ENCODE results near the gene PRR23E. TPM values are rescaled to one million over a fixed set of nuclear protein-coding genes. Genes with fewer than 3 reads are reported as not detected.

PRR23E gene
- polyA plus RNA-seq, 1 of the 3 experiments (the other 2 are of a cell fraction), result not detected

DNA sequence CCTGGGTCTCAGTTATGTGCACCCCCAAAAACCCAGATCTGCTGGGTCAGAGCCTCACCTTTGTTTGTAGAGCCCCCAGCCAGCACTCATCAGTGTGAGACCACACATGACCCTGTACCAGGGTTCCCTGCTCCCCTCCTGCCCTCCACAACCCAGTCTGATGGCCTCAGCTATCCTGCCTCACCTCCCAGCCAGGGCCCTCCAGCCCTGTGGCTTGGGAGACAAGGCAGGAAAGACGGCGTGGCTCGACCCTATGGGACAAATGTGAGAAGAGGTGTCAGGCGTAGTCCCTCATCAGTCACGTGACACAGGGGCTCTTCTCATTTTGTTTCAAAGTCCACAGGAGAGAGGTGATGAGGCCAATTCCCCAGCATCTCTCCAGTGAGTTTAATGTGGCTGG lies 28.3 kb upstream of the PRR23E start:
- Histone ChIP-seq H3K36me3 (replicated peaks in 1 of 2; ENCODE audit: control insufficient read depth in 1 of 2, insufficient read depth in 2 of 2, low read length in 1 of 2) (no peaks in the 10 kb centered on the region), H3K9ac (no peak overlapping the region), H2AFZ (ENCODE audit: low read depth) (no peak overlapping the region), H3K79me2 (ENCODE audit: insufficient read depth) (no peaks in the 10 kb centered on the region), H3K4me2 (no peak overlapping the region), H3K4me1 (ENCODE audit: control insufficient read depth in 1 of 2, insufficient read depth in 2 of 2, low read depth in 1 of 2, low read length in 1 of 2) (peaks cover 0 to 9% of the 10 kb centered on the region in 2 experiments; a peak in 1 of 4 replicates), H3F3A (replicated peaks; ENCODE audit: insufficient read depth) (no peaks in the 10 kb centered on the region), H4K20me1 (ENCODE audit: insufficient read depth) (no peaks in the 10 kb centered on the region), H3K27ac (ENCODE audit: low read depth in 2 of 2, low read length in 1 of 2) (no peak overlapping the region), H3K27me3 (ENCODE audit: insufficient read depth) (no peaks in the 10 kb centered on the region), H3K9me3 (no peaks in the 10 kb centered on the region), H3K4me3 (ENCODE audit: low read depth in 2 of 2, low read length in 1 of 2) (no peak overlapping the region), H3K9me2 (no peaks in the 10 kb centered on the region)
- CTCF ChIA-PET, result interaction anchor here (1.2 kb wide), 1 partner anchor 383 kb away, joined by 4 read pairs; no protein-coding TSS in a partner anchor
- WGBS (ENCODE audit: low lambda C conversion rate), result 69% methylated on average over 5 of the region's 5 CpGs
- DNase-seq, result no peak
- POLR2A ChIA-PET, result no interaction called here
- TF ChIP-seq GATA2 (CRISPR knock-in tag; IDR thresholded peaks at IDR 0.05) (no peak), JUND (IDR thresholded peaks at IDR 0.05) (no peak), MXI1 (IDR thresholded peaks at IDR 0.05; ENCODE audit: low read depth, low read length) (no peak), TCF12 (IDR thresholded peaks at IDR 0.05) (no peak), RAD21 (IDR thresholded peaks at IDR 0.05; ENCODE audit: low read length) (no peak), SMC3 (IDR thresholded peaks at IDR 0.05; ENCODE audit: low read depth, low read length) (no peak), FOXM1 (IDR thresholded peaks at IDR 0.05; ENCODE audit: low read depth) (no peak), NRF1 (IDR thresholded peaks at IDR 0.05; ENCODE audit: low read depth, low read length) (no peak), TAF1 (IDR thresholded peaks at IDR 0.05; ENCODE audit: borderline replicate concordance, low read depth, low read length) (no peak), YY1 (IDR thresholded peaks at IDR 0.05; ENCODE audit: low read depth) (no peak), TEAD4 (IDR thresholded peaks at IDR 0.05; ENCODE audit: borderline replicate concordance, insufficient read depth) (no peak), RCOR1 (IDR thresholded peaks at IDR 0.05; ENCODE audit: low read length) (no peak), EZH2phosphoT487 (IDR thresholded peaks at IDR 0.05; ENCODE audit: borderline replicate concordance, low read depth) (no peak)
- TF ChIP-seq, protein P1, sequence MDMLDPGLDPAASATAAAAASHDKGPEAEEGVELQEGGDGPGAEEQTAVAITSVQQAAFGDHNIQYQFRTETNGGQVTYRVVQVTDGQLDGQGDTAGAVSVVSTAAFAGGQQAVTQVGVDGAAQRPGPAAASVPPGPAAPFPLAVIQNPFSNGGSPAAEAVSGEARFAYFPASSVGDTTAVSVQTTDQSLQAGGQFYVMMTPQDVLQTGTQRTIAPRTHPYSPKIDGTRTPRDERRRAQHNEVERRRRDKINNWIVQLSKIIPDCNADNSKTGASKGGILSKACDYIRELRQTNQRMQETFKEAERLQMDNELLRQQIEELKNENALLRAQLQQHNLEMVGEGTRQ (IDR thresholded peaks at IDR 0.05; ENCODE audit: borderline replicate concordance, low read depth, low read length), result no peak

DNA sequence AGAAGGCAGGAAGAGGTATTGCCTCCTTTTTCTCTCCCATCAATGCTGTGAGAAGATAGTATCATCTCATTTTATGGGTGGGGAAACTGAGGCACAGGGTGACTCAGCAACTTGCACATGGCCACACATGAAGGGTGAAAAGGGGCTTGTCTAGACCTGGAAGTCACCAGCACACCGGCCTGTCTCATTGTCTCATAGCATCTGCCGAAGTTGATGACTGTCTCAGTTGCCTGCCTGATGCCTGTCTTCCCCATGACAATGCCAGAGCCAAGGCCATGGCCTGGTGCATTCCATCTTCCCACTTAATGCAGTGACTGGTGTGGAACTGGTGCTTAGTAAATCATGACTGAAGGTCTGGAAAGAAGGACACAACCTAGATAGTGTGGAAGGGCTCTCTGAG lies 27.9 kb upstream of the PRR23E start:
- H2AFZ ChIP-seq (ENCODE audit: low read depth), result no peak overlapping the region
- H3K4me2 ChIP-seq, result no peak overlapping the region
- no peaks in the 10 kb centered on the region for H3K9me3 ChIP-seq
- 66% methylated on average over 2 of the region's 2 CpGs for WGBS (ENCODE audit: low lambda C conversion rate)
- DNase-seq, result no peak
- no peaks in the 10 kb centered on the region for H3K27me3 ChIP-seq (ENCODE audit: insufficient read depth)
- no peaks in the 10 kb centered on the region for H3K9me2 ChIP-seq
- no peaks in the 10 kb centered on the region for H3F3A ChIP-seq (replicated peaks; ENCODE audit: insufficient read depth)
- ChIA-PET CTCF (no interaction called here), POLR2A (no interaction called here)
- H4K20me1 ChIP-seq (ENCODE audit: insufficient read depth), result no peaks in the 10 kb centered on the region
- no peaks in the 10 kb centered on the region for H3K36me3 ChIP-seq (replicated peaks in 1 of 2; ENCODE audit: control insufficient read depth in 1 of 2, insufficient read depth in 2 of 2, low read length in 1 of 2)
- no peak overlapping the region for H3K9ac ChIP-seq
- peaks cover under 1 to 6% of the 10 kb centered on the region in 2 experiments; a peak in 2 of 4 replicates for H3K4me1 ChIP-seq (ENCODE audit: control insufficient read depth in 1 of 2, insufficient read depth in 2 of 2, low read depth in 1 of 2, low read length in 1 of 2)
- H3K27ac ChIP-seq (ENCODE audit: low read depth in 2 of 2, low read length in 1 of 2), result no peak overlapping the region
- no peaks in the 10 kb centered on the region for H3K79me2 ChIP-seq (ENCODE audit: insufficient read depth)
- H3K4me3 ChIP-seq (ENCODE audit: low read depth in 2 of 2, low read length in 1 of 2), result no peak overlapping the region
- TF ChIP-seq, protein P2, sequence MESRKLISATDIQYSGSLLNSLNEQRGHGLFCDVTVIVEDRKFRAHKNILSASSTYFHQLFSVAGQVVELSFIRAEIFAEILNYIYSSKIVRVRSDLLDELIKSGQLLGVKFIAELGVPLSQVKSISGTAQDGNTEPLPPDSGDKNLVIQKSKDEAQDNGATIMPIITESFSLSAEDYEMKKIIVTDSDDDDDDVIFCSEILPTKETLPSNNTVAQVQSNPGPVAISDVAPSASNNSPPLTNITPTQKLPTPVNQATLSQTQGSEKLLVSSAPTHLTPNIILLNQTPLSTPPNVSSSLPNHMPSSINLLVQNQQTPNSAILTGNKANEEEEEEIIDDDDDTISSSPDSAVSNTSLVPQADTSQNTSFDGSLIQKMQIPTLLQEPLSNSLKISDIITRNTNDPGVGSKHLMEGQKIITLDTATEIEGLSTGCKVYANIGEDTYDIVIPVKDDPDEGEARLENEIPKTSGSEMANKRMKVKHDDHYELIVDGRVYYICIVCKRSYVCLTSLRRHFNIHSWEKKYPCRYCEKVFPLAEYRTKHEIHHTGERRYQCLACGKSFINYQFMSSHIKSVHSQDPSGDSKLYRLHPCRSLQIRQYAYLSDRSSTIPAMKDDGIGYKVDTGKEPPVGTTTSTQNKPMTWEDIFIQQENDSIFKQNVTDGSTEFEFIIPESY (IDR thresholded peaks at IDR 0.05; ENCODE audit: borderline replicate concordance, low read depth), result no peak
- no peak for TF ChIP-seq YY1 (IDR thresholded peaks at IDR 0.05; ENCODE audit: low read depth)
- TF ChIP-seq, protein P3, sequence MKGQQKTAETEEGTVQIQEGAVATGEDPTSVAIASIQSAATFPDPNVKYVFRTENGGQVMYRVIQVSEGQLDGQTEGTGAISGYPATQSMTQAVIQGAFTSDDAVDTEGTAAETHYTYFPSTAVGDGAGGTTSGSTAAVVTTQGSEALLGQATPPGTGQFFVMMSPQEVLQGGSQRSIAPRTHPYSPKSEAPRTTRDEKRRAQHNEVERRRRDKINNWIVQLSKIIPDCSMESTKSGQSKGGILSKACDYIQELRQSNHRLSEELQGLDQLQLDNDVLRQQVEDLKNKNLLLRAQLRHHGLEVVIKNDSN (IDR thresholded peaks at IDR 0.05; ENCODE audit: borderline replicate concordance, low read depth), result no peak
- no peak for TF ChIP-seq RCOR1 (IDR thresholded peaks at IDR 0.05; ENCODE audit: low read length)
- no peak for TF ChIP-seq MXI1 (IDR thresholded peaks at IDR 0.05; ENCODE audit: low read depth, low read length)
- TF ChIP-seq EZH2phosphoT487 (IDR thresholded peaks at IDR 0.05; ENCODE audit: borderline replicate concordance, low read depth), result no peak
- no peak for TF ChIP-seq CHD2 (IDR thresholded peaks at IDR 0.05; ENCODE audit: low read length, partially characterized antibody)
- no peak for TF ChIP-seq RXRA (IDR thresholded peaks at IDR 0.05; ENCODE audit: borderline replicate concordance, low read depth)
- TF ChIP-seq EP300 (IDR thresholded peaks at IDR 0.05; ENCODE audit: borderline replicate concordance in 1 of 2, low read depth in 1 of 2, low read length in 1 of 2), result no peak
- TF ChIP-seq FOSL2 (IDR thresholded peaks at IDR 0.05; ENCODE audit: borderline replicate concordance, low read depth), result no peak

Measured in SK-N-SH (cell line).